Kidney capillary endothelial cell (primary cell): ENCODE data around the gene SEL1L2.

Experiments used
- DNase-seq: peaks from one replicate; pipeline ENCODE4 v3.0.0-alpha.2; 2018; ENCODE audit warnings: low spot score

SEL1L2 gene

GRCh38 chr20:13928901-13929300 is 61.5 kb downstream of the SEL1L2 start:
- DNase-seq, result no peak

GRCh38 chr20:13927171-13927570 is 63.2 kb downstream of the SEL1L2 start:
- DNase-seq, result no peak

- DNase-seq, result no peak
Measured at GRCh38 chr20:13922241-13922640, 68.2 kb downstream of the SEL1L2 start.

DNA sequence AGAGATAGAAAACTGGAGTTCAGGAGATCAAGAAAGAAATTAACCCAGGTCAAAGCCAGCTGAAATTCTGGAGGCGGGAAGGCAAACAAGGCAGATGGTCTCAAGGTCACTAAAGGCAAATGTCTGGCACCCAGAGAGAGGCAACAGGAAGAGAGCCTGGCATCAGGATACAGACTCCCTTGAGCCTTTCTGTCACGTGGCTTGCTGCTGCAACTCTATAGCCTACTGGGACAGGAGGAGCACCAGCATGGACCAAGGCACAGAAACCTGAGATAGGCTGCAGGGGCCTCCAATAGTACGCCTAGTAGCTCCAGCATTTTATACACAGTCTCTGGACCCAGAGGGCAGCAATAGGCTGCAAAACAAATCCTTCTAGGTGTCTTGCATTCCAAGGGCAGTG is 75.1 kb downstream of the SEL1L2 start:
- DNase-seq, result no peak

DNA sequence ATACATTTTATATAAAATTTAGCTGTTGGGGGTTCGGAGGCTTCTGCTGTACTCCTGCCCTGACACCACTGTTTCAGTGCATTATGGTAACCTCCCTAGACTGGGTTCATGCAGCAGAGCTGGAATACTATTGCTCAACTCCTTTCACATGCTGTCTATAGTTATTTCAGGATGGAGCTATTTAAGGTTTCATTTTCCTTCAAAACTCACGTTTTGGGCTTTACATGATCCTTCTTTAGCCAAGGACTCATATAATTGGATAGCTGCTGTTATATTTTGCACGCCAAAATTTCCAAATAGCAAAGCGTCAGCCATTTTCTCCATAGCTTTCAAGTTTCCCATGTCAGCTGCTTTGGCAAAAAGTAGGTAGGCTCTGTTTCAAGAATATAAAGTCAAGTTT is 76.8 kb downstream of the SEL1L2 start:
- no peak for DNase-seq

GRCh38 chr20:13913131-13913530 is 77.3 kb downstream of the SEL1L2 start:
- no peak for DNase-seq

DNA sequence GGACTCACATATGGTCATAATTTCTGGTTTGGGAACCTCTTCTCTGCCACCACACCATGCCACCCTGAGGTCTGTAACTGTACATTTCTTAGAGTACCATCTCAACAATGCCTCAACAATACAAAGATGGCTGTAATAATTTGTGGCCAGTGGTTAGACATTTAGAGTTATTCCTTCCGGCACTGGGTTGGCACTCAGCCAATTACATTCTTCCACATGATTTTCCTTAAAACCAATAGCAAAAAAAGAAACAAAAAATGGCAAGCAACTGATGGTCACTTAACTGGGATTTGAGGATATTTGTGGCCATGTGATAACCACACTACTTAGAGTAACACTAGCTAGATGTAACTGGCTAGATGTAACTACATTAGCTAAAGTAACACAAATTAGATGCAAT is 79.9 kb downstream of the SEL1L2 start:
- no peak for DNase-seq

- no peak for DNase-seq
Measured at GRCh38 chr20:13909067-13909466, 81.3 kb downstream of the SEL1L2 start.

DNA sequence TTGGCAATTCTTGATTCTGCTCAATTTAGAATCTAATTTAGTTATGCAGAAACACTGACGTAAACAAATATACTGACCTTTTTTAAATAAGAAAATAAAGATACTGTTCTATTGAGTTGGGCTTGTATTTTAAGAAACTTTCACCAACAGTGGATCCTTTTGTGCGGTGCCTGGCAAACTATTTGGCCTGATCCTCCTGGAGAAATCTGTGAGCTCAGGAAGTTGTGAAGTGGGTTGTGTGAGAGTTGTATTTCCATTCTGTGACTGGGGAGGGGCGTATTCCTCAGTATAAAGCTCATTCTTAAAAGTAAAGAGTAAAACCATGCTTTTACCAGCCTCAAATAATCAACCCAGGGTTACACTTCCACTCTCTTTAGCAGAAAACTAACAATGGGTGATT is 85.6 kb downstream of the SEL1L2 start:
- no peak for DNase-seq

GRCh38 chr20:13900496-13900895 is 89.9 kb downstream of the SEL1L2 start:
- no peak for DNase-seq

DNA sequence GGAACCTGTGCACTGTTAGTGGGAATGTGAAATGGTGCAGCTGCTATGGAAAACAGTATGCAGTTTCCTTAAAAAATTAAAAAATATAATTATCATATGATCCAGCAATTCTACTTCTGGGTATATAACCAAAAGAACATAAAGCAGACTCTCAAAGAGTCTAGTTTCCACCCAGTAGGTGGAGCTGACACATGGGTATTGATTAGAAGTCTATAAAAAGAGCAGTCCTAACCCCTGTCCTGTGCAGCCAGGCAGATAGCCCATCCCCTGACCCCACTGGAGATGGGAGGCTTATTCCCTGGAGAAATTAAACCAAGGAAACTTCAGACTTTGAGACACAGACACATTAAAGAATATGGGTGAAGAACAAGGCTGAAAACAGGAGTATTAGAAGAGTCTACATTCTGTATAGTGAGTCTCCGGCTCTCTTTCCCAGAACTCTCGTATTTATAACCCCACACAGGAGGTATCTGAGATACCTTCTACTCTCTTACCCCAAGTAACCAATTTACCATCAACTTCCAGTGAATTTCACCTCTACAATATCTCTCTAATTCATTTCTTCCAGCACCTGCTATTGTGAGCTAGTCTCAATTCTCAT is 92.3 kb downstream of the SEL1L2 start:
- no peak for DNase-seq

GRCh38 chr20:13891575-13891974 is 98.8 kb downstream of the SEL1L2 start:
- DNase-seq, result no peak

DNA sequence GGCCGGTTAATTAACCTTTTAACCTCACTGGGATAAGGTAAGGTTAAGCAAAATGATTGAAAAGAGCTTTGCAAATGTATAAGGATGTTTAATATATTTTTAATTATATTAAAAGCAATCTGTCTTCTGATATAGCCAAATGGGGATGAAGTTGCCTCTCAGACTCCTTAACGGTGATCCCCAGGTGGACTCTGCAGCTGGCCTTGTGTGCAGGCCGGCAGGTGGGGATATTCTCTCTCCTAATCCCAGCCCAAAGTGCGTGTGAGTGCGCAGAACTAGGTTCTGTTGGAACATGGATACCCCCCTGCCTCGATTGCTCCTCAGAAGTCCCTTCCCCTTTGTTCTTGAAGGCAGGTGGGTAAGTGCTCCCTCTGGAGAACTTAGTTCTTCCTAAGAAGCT is 105.6 kb downstream of the SEL1L2 start:
- DNase-seq, result no peak

DNA sequence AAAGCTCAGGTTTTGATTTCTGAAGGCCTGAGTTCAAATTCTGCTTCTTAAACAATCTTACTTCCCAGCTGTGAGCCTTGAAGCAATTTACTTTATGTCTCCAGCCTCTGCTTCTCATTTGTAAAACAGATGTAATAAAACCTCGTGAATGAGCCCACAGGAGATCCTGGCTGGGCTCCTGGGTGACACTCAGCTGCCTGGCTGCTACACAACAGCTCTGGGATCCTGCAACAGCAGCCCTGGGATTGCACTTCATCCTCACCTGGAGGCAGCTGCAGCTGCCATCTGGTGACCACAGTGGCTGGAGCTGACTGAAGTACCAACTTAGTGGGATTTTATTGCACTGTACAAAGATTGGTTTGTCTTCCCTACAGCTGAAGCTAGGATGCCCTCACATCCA is 107.0 kb downstream of the SEL1L2 start:
- DNase-seq, result no peak

GRCh38 chr20:13878566-13878965 is 111.8 kb downstream of the SEL1L2 start:
- DNase-seq, result no peak

- DNase-seq, result no peak
Measured at GRCh38 chr20:13877793-13878192, 112.6 kb downstream of the SEL1L2 start.

DNA sequence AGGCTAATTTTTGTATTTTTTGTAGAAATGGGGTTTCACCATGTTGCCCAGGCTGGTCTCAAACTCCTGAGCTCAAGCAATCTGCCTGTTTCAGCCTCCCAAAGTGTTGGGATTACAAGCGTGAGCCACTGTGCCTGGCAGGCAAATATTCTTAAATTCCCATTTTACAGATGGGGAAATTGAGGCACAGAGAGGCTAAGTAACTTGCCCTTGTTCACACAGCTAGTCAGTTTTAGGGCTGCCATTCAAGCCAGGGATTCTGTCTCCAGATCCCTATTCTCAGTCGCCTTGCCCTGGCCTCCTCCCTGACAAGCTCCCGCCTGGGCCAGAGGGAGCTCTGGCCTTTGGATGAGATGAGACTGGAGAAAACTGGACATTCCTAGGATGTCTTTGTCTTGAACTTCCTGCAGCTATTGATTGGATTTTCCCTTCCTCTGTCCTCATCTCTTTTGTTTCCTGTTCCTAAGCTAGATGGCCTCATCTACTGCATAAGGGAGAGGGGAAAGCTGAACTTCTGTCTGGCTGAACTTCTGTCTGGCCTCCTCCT is 115.1 kb downstream of the SEL1L2 start:
- no peak for DNase-seq

DNA sequence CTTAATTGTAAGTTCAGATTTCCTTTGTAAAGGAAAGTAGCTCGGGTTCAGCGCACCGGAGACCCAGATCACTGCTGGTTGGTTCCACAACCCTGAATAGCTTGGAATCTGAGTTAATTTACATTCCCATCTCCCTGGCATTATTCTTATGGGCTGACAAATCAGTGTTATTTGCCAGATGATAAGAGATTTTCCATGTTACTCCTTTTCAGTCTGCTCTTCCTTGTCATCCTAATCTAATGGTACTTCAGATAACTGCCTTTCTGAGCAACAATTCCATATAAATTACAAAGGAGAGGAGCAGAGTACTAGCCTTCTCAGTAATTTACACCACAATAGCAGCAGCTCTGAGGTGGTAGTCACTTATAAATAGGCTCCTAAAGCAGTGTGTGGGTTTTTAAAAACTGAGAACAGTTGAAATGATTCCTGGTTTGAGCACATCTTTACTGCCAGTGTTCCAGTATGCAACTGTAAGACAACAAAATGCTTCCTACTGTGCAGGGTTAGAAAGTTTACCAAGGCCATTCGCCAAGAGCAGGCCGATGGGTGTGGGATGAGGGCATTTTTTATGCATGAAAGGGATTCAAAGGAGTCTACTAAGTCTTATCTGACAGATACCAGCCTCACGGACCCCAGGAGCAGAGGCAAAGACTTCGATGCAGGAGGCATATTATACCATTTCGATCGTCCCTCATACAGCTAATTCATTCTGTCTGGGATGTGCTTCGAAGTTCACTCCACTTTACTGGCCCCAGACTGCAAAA is 115.8 kb downstream of the SEL1L2 start:
- no peak for DNase-seq

DNA sequence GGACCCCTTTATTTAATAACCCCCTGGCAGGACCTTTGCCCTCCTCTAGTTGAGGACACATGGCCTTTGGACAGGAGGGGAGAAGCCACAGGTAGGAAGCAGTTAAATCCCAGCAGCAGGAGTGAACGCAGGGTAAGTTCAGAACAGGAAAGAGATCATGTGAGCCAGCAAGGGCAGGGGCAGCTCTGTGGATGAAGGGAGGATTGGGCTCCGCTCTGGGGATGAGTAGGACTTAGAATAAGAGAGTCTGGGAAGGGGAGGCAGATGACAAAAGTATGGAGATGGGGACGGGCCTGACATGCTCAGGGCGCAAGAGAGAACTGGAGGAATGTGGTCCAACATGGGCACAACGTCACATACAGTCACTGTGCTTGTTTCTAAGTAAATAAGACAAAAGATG is 116.6 kb downstream of the SEL1L2 start:
- no peak for DNase-seq

GRCh38 chr20:13870170-13870748 is 120.2 kb downstream of the SEL1L2 start:
- no peak for DNase-seq

GRCh38 chr20:13868331-13868730 is 122.1 kb downstream of the SEL1L2 start:
- no peak for DNase-seq

GRCh38 chr20:13865791-13866351 is 124.5 kb downstream of the SEL1L2 start:
- no peak for DNase-seq

DNA sequence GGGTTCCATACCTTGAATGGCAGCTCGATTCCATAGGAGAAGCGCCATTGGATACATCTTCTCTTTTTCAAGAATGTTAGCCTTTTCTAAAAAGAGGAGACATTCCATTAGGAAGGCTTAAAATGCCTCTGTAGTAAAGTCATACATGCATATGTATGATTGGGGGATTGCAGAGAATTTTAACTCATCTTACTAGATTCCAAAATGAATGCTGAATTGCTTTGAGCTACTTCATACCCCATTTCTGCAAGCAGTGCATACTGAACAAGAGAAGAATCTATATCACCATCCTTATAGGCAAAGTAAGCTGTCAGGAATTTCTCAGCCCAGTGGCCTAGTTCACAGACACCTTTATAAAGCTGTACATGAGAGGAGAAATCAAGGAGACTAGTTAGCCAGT is 125.3 kb downstream of the SEL1L2 start:
- no peak for DNase-seq
